Jurkat, Clone E6-1 (cell line): ENCODE measurements around the gene SAG. TPM values are rescaled to one million over a fixed set of nuclear protein-coding genes. Genes with fewer than 3 reads are reported as not detected.
A peak's percentile ranks its signal among the peaks of the same experiment; 100 is the strongest.

Source experiments
- DNase-seq: peaks from one replicate; pipeline ENCODE4 v3.0.0-alpha.2; 2011; ENCODE audit warnings: low read depth, low spot score
- H3K4me3 ChIP-seq: 2 replicates; pipeline ENCODE4 v1.5.1; 2011; ENCODE audit warnings: mild to moderate bottlenecking, low read length, control low read depth, moderate library complexity
- polyA plus RNA-seq: library from polyadenylated mRNA; unstranded; fragments of >200 nt; gene quantifications from one replicate; pipeline ENCODE4 v1.2.1, GENCODE V29; 2012; ENCODE audit warnings: missing spikeins; ENCODE audit not compliant: insufficient read length, insufficient read depth

SAG gene
- not detected for polyA plus RNA-seq

- DNase-seq: no peak
- no peak within 1 kb of the TSS for H3K4me3 ChIP-seq
Observed at GRCh38 chr2:233307565-233307964, at the start of gene SAG. Gene SAG, plus strand, starts transcription at chr2:233307816. Its CDS starts 1,374 bp downstream, at chr2:233309190.

DNA sequence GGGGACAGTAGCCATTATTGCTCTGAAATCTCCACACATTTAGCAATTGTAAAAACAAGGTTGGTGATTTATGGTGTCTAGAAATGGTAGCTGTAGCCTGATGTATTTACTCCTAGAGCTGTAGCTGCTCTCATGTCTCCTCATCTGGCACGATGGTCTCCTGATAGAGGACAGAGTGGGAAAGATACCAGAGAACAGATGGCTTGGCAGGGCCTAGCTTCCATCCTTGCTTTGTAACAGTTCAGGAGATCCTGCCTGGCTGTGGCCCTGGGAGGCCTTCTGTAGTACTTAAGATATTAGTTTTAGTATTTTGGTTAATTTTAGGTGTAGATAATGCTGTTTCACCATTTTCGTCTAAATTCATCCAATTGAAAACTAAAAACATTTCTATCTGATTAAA lies 49.4 kb upstream of the SAG start:
- no peak overlapping the region for H3K4me3 ChIP-seq
- DNase-seq: no peak

GRCh38 chr2:233259730-233260129 lies 47.9 kb upstream of the SAG start:
- H3K4me3 ChIP-seq: no peak overlapping the region

GRCh38 chr2:233260661-233261060 lies 47.0 kb upstream of the SAG start:
- no peak for DNase-seq
- no peak overlapping the region for H3K4me3 ChIP-seq

More at GRCh38 chr2:233259730-233260129, 47.9 kb upstream of the SAG start:
- DNase-seq: no peak

DNA sequence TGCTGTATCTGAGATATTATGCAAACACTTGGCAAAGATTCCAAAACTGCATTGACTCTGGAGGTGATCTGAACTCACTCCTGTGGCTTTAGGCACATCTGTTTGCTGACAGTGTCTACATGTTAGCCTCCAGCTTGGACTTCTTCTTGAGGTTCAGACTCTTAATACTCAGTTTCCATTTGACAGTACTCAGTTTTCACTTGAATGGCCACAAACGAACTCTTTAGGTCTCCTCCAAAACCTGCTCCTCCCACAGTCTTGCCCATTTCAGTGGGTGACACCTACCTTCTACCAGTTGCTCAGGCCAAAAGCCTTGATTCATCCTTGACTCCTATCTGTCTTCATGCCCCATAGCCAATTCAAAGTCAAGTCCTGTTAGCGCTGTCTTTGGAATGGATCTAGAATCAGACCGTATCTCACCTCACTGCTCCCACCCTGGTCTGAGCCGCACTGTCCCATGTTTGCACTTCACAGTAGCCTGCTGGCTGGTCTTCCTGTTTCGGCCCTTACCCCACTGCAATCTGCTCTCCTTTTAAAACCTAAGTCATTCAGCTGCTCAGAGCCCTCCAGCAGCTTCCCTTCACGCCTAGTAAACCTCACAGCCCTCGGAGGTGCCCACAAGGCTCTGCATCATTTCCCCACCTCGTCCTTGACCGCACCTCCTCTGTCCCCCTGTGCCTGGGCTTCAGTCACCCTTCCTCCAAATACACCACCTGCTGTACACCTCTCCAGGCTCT lies 45.6 kb upstream of the SAG start:
- DNase-seq: no peak

DNA sequence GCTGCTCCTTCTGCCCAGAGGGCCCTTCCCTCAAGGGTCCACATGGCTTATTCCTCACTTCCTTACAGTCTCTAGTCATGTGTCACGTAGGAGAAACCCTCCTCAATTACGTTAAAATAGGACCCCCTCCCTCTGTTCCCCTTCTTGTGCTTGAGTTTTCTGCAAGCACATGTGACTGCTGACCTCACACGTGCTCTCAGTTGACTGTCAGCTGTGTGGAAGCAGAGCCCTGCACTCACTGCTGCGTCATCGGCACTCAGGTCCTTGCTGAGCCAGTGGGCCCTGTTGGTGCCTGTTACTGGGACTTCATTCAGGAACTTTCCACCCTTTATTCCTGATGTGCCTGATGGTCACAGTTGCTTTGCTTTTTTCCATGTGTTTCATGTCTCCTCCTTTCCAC lies 45.1 kb upstream of the SAG start:
- H3K4me3 ChIP-seq: no peak overlapping the region
- DNase-seq: no peak

More for the DNA sequence above, 45.6 kb upstream of the SAG start:
- no peak overlapping the region for H3K4me3 ChIP-seq

DNA sequence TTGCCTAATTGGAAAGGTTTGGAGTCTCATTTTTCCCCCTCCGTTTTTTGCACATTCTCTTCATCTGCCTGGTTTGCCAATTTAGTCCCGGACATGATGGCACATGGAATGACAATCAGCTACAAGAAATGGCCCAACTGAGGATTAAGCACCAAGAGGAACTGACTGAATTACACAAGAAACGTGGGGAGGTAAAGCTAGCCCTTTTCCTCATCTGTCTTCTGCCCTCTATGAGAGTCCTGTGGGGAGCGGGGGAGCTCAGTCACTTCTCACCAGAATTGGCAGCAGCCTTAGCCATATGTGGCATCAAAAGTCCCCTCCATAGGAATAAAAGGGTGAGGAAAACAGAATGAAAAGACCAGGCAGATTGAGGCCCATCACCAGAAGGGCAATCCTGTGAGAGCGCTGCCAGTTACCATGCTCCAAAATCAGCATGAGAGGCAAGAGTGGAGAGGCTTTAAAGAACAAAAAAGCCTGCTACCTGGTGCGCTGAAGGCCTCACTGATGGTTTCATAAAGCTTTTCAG lies 44.5 kb upstream of the SAG start:
- no peak overlapping the region for H3K4me3 ChIP-seq
- DNase-seq: no peak

DNA sequence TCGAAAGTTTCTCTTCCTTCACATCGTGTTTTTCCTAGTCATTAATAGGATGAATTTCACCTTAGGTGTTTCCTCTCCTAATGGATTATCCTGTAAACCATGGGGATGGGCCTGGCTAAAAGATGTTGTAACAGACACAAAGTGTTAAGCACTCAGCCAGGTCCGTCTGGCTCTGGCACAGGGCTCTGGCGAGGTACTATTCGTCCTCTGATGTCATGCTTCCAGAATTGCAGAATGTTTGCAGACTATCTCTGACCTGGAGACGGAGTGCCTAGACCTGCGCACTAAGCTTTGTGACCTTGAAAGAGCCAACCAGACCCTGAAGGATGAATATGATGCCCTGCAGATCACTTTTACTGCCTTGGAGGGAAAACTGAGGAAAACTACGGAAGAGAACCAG lies 42.9 kb upstream of the SAG start:
- H3K4me3 ChIP-seq: no peak overlapping the region
- DNase-seq: no peak

- no peak overlapping the region for H3K4me3 ChIP-seq
- DNase-seq: no peak
Observed at GRCh38 chr2:233265899-233266431, 41.7 kb upstream of the SAG start.

DNA sequence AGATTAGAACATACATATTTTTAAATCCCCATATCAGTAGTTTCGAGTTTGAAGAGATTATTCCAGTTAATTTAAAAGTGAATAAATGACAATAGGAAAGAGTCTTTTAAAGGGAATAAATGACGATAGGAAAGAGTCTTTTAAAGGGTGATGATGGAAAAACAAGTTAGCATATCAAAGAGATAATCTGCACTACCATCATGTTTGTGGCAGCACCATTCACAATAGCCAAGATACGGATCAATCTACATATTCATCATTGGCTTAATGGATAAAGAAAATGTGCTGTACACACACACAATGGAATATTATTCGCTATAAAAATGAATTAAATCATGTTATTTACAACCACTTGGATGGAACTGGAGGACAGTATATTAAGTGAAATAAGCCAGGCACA lies 41.1 kb upstream of the SAG start:
- no peak overlapping the region for H3K4me3 ChIP-seq
- DNase-seq: no peak

DNA sequence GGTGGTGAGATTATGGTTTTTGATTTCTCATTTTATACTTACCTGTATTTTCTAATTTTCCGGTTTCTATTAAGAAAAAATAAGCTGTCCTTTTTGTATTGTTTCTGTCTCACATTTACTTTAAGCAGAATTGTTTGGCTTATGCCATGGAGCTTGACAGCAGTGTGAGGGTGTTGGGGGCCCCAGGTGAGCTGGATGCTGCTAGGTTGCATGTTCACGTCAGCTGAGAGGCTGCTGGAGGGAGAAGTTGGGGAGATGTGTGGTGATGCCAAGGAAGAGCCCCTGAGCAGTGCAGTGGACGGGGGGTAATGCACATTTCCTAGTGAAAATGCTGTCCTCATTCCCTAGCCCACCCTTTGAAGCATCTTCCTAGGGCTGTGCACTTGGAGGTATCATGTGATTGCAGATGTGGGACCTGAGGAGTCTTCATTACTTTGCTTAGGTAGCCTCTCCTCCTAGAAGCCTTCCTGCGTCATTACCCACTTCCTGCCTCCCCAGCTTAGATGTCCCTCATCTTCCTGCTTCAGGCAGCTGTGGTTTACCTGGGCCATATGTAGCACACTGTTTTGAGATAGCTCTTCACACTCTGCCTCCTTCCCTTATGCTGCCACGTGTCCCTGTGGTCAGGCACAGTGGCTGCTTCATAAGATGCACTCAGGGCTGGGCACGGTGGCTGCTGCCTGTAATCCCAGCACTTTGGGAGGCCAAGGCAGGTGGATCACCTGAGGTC lies 39.9 kb upstream of the SAG start:
- H3K4me3 ChIP-seq: no peak overlapping the region
- DNase-seq: peak; percentile 99

- H3K4me3 ChIP-seq: no peak overlapping the region
- peak; percentile 48 for DNase-seq
Observed at GRCh38 chr2:233270366-233270765, 37.2 kb upstream of the SAG start.

GRCh38 chr2:233270951-233271350 lies 36.7 kb upstream of the SAG start:
- no peak overlapping the region for H3K4me3 ChIP-seq
- DNase-seq: no peak

DNA sequence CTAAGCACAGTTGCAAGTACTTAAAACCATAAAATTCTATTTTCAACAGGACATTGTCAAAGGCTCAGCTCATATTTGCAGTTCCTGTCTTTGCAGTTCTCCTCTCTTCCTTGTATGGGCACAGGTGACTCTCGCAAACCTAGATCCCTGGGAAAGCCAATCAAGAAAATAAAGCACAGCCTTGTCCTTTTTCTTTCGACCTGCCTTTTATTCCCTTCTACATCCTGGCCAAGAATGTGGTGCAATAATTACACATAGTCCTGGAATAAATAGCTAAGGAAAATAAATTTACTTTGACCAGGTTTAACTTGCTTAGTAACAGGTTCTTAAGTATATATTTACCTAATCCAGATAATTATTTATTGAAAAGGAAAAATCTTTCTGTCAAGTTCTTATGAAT lies 35.9 kb upstream of the SAG start:
- H3K4me3 ChIP-seq: no peak overlapping the region
- DNase-seq: no peak

DNA sequence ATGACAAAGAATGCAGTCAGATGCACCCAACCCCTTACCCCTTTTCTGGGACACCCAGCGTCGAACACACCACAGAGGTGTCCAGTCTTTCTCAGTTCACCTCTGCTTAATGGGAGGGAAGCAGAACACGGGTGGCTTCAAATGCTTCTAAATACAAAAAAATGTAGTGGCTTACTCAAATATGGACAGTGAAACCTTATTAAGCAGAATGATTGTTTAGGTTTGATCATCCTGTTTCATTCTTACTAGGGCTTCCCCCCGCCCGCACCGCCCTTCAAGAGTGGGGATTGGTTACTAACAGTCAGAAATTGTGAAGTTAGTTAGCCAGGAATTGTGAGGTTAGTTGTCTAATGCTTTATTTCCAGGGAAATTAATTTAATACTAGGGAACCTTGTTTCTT lies 34.5 kb upstream of the SAG start:
- H3K4me3 ChIP-seq: no peak overlapping the region
- no peak for DNase-seq

DNA sequence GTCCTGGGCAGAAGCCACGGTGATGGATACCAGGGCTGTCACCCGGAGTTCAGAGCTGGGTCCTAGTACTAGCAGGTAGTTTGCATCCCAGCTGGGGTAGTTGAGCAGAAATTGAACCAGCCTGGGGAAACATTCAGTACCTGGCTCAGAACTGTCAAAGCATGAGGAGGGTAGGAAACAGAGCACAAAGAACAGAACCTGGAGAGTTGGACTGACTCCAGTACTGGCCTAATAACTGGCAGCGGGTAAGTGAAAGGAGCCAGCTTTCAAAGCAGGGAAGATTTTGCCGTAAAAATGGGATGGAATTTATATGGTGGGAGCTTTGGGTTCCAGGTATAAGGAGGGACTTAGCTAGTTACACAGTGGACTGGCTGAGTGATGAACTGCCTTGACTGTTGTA lies 32.4 kb upstream of the SAG start:
- no peak for DNase-seq
- H3K4me3 ChIP-seq: no peak overlapping the region

GRCh38 chr2:233278921-233279320 lies 28.7 kb upstream of the SAG start:
- H3K4me3 ChIP-seq: no peak overlapping the region
- no peak for DNase-seq

DNA sequence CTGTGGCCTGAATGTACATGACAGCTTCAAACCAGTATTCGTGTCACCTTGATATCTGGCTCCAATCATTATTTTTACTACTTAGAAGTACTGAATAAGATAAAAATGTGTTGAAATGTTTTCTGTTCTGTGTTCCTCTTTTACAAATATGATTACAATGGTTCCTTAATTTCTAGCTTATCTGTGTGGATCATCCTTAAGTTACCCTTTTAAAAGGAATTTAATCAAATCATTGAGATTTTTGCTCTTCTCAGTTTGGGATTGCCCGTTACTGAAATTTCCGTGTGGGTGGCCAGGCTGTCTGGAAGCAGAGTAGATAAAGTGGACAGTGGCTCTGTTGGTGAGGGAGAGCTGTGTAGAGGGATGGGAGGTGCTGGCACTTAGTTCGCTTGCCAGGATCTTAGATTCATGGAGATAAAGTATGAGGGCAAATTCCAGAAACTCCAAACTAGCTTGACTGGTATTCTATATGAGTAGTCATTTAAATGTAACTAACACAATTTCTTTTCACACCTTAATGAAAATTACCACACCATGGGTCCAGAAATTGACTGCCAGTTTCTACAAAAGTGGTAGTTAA lies 27.4 kb upstream of the SAG start:
- no peak overlapping the region for H3K4me3 ChIP-seq

DNA sequence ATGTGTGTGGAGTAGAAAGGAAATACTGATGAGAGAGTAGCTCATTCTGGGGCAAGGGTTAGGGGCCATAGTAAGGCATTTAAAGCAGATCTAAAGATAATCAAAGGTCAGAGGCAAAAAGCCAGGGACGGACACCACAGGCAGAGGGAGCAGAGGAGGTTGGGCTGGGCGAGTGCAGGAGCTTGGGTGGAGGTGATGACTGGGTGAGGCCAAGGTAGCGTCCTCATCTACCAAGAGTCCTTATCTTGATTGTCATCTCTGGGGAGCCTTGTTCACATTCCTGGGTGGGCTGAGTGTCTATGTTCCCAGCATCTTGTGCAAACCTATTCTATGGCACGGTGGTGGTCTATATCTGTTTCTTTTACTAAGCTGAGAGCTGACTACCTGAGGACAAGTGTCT lies 26.1 kb upstream of the SAG start:
- H3K4me3 ChIP-seq: no peak overlapping the region
- no peak for DNase-seq

More for the DNA sequence above, 27.4 kb upstream of the SAG start:
- DNase-seq: no peak
